Measurements from ENCODE around the gene IFNAR1. TPM values are rescaled to one million over a fixed set of nuclear protein-coding genes. Genes with fewer than 3 reads are reported as not detected.

The IFNAR1 gene
- total and polyA plus RNA-seq, 2 of the 4 experiments (the other 2 are of a cell fraction): 7.8 to 9.9 TPM

DNA sequence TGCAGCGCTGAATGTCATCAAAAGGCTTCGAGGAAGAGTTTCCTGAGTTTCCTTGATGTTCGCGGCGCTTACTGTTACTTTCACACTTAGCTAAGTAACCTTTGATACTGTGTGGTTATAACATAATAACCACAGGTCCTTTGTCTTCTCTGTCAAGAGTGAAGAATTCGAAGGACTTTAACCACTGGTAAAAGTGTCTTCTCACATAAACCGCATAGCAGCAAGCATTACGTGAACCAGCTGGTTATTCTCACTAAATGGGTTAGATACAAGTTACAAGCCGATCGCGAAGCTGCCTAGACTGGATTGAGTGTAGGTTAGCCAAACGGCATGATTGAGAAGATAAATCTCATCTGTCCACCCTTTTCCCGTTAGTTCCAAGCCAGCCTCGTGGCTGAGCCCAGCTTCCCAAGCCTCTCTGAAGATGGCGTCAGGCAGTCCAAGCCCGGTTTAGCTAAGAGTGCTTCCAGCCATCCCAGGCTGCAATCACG, 60.1 kb downstream of the IFNAR1 start:
- peaks cover 12% of the 10 kb centered on the region; the same call in 1 of the 2 replicates for H3K9me1 ChIP-seq (ENCODE audit: insufficient read depth, low read length)
- CTCF ChIA-PET: interaction anchor here (0.9 kb wide), 1 partner anchor 18 kb away, joined by 3 read pairs; no protein-coding TSS in a partner anchor
- H3K4me3 ChIP-seq (ENCODE audit: insufficient read depth, low read depth, low read length): no peak overlapping the region
- no peak overlapping the region for H4K5ac ChIP-seq (ENCODE audit: low read depth, low read length)
- no peaks in the 10 kb centered on the region for H4K20me1 ChIP-seq (ENCODE audit: insufficient read depth, low read length)
- no peaks in the 10 kb centered on the region for H3K36me3 ChIP-seq (ENCODE audit: control insufficient read depth, insufficient read depth, low read length)
- POLR2A ChIA-PET (ENCODE audit: unreplicated experiment): interaction anchor here (0.5 kb wide), 1 partner anchor 25 kb away, joined by 7 read pairs; no protein-coding TSS in a partner anchor
- H2AFZ ChIP-seq (replicated peaks; ENCODE audit: low read length, poor library complexity): no peak overlapping the region
- no peaks in the 10 kb centered on the region for H3K79me1 ChIP-seq (ENCODE audit: low read depth in 1 of 2, low read length in 2 of 2)
- no peak overlapping the region for H3K4ac ChIP-seq (ENCODE audit: low read depth, low read length)
- H3K9ac ChIP-seq (ENCODE audit: low read depth, low read length): no peak overlapping the region
- H2BK120ac ChIP-seq (ENCODE audit: low read depth, low read length): no peak overlapping the region
- no peak overlapping the region for H4K91ac ChIP-seq (ENCODE audit: insufficient read depth, low read depth, low read length)
- no peak overlapping the region for H2BK5ac ChIP-seq (ENCODE audit: low read depth, low read length, poor library complexity, severe bottlenecking)
- 41% methylated on average over 7 of the region's 17 CpGs; no CpG with 5 or more reads in 1 of the 2 experiments for WGBS, 2 experiments (ENCODE audit: extremely low coverage in 2 of 2, insufficient read length in 1 of 2)
- H3K18ac ChIP-seq (ENCODE audit: low read depth, low read length): no peak overlapping the region
- H3K4me1 ChIP-seq (ENCODE audit: control insufficient read depth, insufficient read depth, low read length): peaks cover 11% of the 10 kb centered on the region
- no peaks in the 10 kb centered on the region for H3K9me3 ChIP-seq (ENCODE audit: control insufficient read depth, insufficient read depth, low read length)
- ATAC-seq (ENCODE audit: low read depth) (no peak), DNase-seq (peak; percentile 43)
- H3K27me3 ChIP-seq (ENCODE audit: control insufficient read depth, insufficient read depth, low read length): peaks cover 2% of the 10 kb centered on the region; the same call in 1 of the 2 replicates
- in situ Hi-C loops (cut with MboI; ENCODE audit: low sequenced_read_pairs) (no loop called here), dilution Hi-C loops (cut with HindIII; ENCODE audit: low sequenced_read_pairs, unreplicated experiment) (no loop called here), intact Hi-C loops (cut with micrococcal nuclease) (no loop called here)
- peak overlapping the region; percentile 56; the same call in 1 of the 2 replicates for H2AK5ac ChIP-seq (ENCODE audit: low read depth, low read length)
- H3K23ac ChIP-seq (ENCODE audit: low read depth, low read length): no peak overlapping the region
- no peak overlapping the region for H3K56ac ChIP-seq (ENCODE audit: extremely low read depth, insufficient read depth, low read length)
- no peak overlapping the region for H2AK9ac ChIP-seq (replicated peaks; ENCODE audit: low read depth, low read length, poor library complexity)
- no peak overlapping the region for H2BK15ac ChIP-seq (ENCODE audit: low read depth, low read length)
- H3K4me2 ChIP-seq (ENCODE audit: low read depth, low read length): peak overlapping the region; percentile 14; the same call in 1 of the 2 replicates
- TF ChIP-seq, protein P1, sequence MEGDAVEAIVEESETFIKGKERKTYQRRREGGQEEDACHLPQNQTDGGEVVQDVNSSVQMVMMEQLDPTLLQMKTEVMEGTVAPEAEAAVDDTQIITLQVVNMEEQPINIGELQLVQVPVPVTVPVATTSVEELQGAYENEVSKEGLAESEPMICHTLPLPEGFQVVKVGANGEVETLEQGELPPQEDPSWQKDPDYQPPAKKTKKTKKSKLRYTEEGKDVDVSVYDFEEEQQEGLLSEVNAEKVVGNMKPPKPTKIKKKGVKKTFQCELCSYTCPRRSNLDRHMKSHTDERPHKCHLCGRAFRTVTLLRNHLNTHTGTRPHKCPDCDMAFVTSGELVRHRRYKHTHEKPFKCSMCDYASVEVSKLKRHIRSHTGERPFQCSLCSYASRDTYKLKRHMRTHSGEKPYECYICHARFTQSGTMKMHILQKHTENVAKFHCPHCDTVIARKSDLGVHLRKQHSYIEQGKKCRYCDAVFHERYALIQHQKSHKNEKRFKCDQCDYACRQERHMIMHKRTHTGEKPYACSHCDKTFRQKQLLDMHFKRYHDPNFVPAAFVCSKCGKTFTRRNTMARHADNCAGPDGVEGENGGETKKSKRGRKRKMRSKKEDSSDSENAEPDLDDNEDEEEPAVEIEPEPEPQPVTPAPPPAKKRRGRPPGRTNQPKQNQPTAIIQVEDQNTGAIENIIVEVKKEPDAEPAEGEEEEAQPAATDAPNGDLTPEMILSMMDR (conservative IDR thresholded peaks at IDR 0.05; ENCODE audit: low read depth, low read length): no peak
- H4K8ac ChIP-seq (ENCODE audit: low read depth in 2 of 2, low read length in 2 of 2): no peak overlapping the region
- no TSS peak for BruUV-seq (replicated peaks)
- H3K14ac ChIP-seq (replicated peaks; ENCODE audit: low read depth, low read length): no peak overlapping the region
- no peak overlapping the region for H2BK20ac ChIP-seq (ENCODE audit: low read depth, low read length)
- H3K27ac ChIP-seq (ENCODE audit: insufficient read depth, low read length): no peak overlapping the region

All from IMR-90 (cell line).